Stimulated activated naive B cell treated with anti-CD40 and anti-IgM and Interleukin-4, amounts not matched to agents 10 μg/mL and 1 μg/mL and 100 μg/mL, for 72 hours (primary cell): ENCODE results near the gene KLHDC8A.
"Not testable (repeated sequence)": the region's sequence is repeated elsewhere in the genome, so short reads cannot be mapped to it uniquely, and the experiment has no call there.

Experiments used
- ATAC-seq, 2 donors: fragments of 150-1000 bp; cut with Tn5 transposase; replicated peaks; 2 replicates each; pipeline ENCODE4 v1.10.0; 2021; ENCODE audit warnings: moderate library complexity in 1 of 2
- DNase-seq: peaks from one replicate; pipeline ENCODE4 v3.0.0; 2021
- H3K27ac Mint-ChIP-seq: one replicate; pipeline ENCODE4 v1.8.0; 2022; ENCODE audit warnings: mild to moderate bottlenecking, mixed read lengths
- H3K27me3 Mint-ChIP-seq, 2 donors: one replicate each; pipeline ENCODE4 v1.8.0; 2022; ENCODE audit warnings: mixed read lengths in 2 of 2
- H3K36me3 Mint-ChIP-seq, 2 donors: one replicate each; pipeline ENCODE4 v1.8.0; 2022; ENCODE audit warnings: mixed read lengths in 2 of 2, mild to moderate bottlenecking in 1 of 2
- H3K4me1 Mint-ChIP-seq, 2 donors: one replicate each; pipeline ENCODE4 v1.8.0; 2022; ENCODE audit warnings: mixed read lengths in 2 of 2, mild to moderate bottlenecking in 1 of 2
- H3K4me3 Mint-ChIP-seq, 2 donors: one replicate each; pipeline ENCODE4 v1.8.0; 2022; ENCODE audit warnings: mild to moderate bottlenecking in 2 of 2, mixed read lengths in 2 of 2, moderate library complexity in 1 of 2
- H3K9me3 Mint-ChIP-seq, 2 donors: one replicate each; pipeline ENCODE4 v1.8.0; 2022; ENCODE audit warnings: mixed read lengths in 2 of 2, mild to moderate bottlenecking in 1 of 2

KLHDC8A gene

GRCh38 chr1:205356440-205357139 lies at the start of gene KLHDC8A:
KLHDC8A (minus strand) TSS chr1:205356922; CDS start chr1:205343604, 13,318 bp downstream.
- no peaks in the 10 kb centered on the region for H3K36me3 Mint-ChIP-seq
- no peaks in the 10 kb centered on the region for H3K9me3 Mint-ChIP-seq
- no peak for DNase-seq
- ATAC-seq: peak; percentile 62 to 73
- H3K4me1 Mint-ChIP-seq: peaks cover 8 to 18% of the 10 kb centered on the region in 2 donors
- peak within 1 kb of the TSS; percentile 47 for H3K27ac Mint-ChIP-seq
- H3K27me3 Mint-ChIP-seq: peaks cover 0 to 39% of the 10 kb centered on the region in 2 donors
- H3K4me3 Mint-ChIP-seq: peak within 1 kb of the TSS in 1 of 2 donors; percentile 17

- peaks cover 23 to 39% of the 10 kb centered on the region in 2 donors for H3K27me3 Mint-ChIP-seq
- not testable (repeated sequence) for H3K9me3 Mint-ChIP-seq, H3K4me3 Mint-ChIP-seq, DNase-seq, H3K36me3 Mint-ChIP-seq, H3K4me1 Mint-ChIP-seq, H3K27ac Mint-ChIP-seq, ATAC-seq
These were observed 49.5 kb upstream of the KLHDC8A start for GRCh38 chr1:205406252-205406651.

- H3K36me3 Mint-ChIP-seq, ATAC-seq, H3K4me1 Mint-ChIP-seq, H3K27ac Mint-ChIP-seq, H3K4me3 Mint-ChIP-seq, DNase-seq, H3K9me3 Mint-ChIP-seq: not testable (repeated sequence)
- peaks cover 12 to 26% of the 10 kb centered on the region in 2 donors for H3K27me3 Mint-ChIP-seq
These were observed 47.8 kb upstream of the KLHDC8A start for GRCh38 chr1:205404484-205404883.

- peaks cover 12 to 16% of the 10 kb centered on the region in 2 donors for H3K27me3 Mint-ChIP-seq
- H3K4me3 Mint-ChIP-seq: no peak overlapping the region
- H3K4me1 Mint-ChIP-seq: no peaks in the 10 kb centered on the region
- ATAC-seq: no peak
- H3K9me3 Mint-ChIP-seq: no peaks in the 10 kb centered on the region
- no peaks in the 10 kb centered on the region for H3K36me3 Mint-ChIP-seq
- no peak for DNase-seq
- no peak overlapping the region for H3K27ac Mint-ChIP-seq
These were observed 41.9 kb upstream of the KLHDC8A start for GRCh38 chr1:205398586-205398985.

GRCh38 chr1:205396967-205397616 lies 40.4 kb upstream of the KLHDC8A start:
- ATAC-seq: peak; percentile 23 to 47
- no peak overlapping the region for H3K27ac Mint-ChIP-seq
- DNase-seq: no peak
- H3K27me3 Mint-ChIP-seq: peaks cover 18 to 27% of the 10 kb centered on the region in 2 donors
- no peaks in the 10 kb centered on the region for H3K9me3 Mint-ChIP-seq
- no peak overlapping the region for H3K4me3 Mint-ChIP-seq
- H3K4me1 Mint-ChIP-seq: no peaks in the 10 kb centered on the region
- no peaks in the 10 kb centered on the region for H3K36me3 Mint-ChIP-seq

GRCh38 chr1:205395616-205396015 lies 38.9 kb upstream of the KLHDC8A start:
- Mint-ChIP-seq H3K27ac (no peak overlapping the region), H3K9me3 (no peaks in the 10 kb centered on the region), H3K27me3 (peaks cover 24 to 31% of the 10 kb centered on the region in 2 donors), H3K36me3 (no peaks in the 10 kb centered on the region), H3K4me1 (no peaks in the 10 kb centered on the region), H3K4me3 (no peak overlapping the region)
- DNase-seq (no peak), ATAC-seq (no peak)

GRCh38 chr1:205392650-205393049 lies 35.9 kb upstream of the KLHDC8A start:
- no peak for DNase-seq
- no peaks in the 10 kb centered on the region for H3K9me3 Mint-ChIP-seq
- ATAC-seq: no peak
- no peak overlapping the region for H3K4me3 Mint-ChIP-seq
- H3K36me3 Mint-ChIP-seq: no peaks in the 10 kb centered on the region
- no peak overlapping the region for H3K27ac Mint-ChIP-seq
- peaks cover 29 to 44% of the 10 kb centered on the region in 2 donors for H3K27me3 Mint-ChIP-seq
- H3K4me1 Mint-ChIP-seq: no peaks in the 10 kb centered on the region

- Mint-ChIP-seq H3K36me3 (no peaks in the 10 kb centered on the region), H3K27ac (no peak overlapping the region), H3K27me3 (peaks cover 29 to 44% of the 10 kb centered on the region in 2 donors), H3K4me1 (no peaks in the 10 kb centered on the region), H3K4me3 (no peak overlapping the region), H3K9me3 (no peaks in the 10 kb centered on the region)
- no peak for ATAC-seq
- DNase-seq: no peak
These were observed 34.7 kb upstream of the KLHDC8A start for GRCh38 chr1:205391386-205391785.

- DNase-seq: no peak
- Mint-ChIP-seq H3K4me1 (no peaks in the 10 kb centered on the region), H3K27me3 (peaks cover 23 to 24% of the 10 kb centered on the region in 2 donors), H3K4me3 (no peak overlapping the region), H3K27ac (no peak overlapping the region), H3K9me3 (no peaks in the 10 kb centered on the region), H3K36me3 (no peaks in the 10 kb centered on the region)
- no peak for ATAC-seq
These were observed 31.1 kb upstream of the KLHDC8A start for GRCh38 chr1:205387845-205388244.

- not testable (repeated sequence) for H3K4me3 Mint-ChIP-seq, H3K4me1 Mint-ChIP-seq, H3K9me3 Mint-ChIP-seq, DNase-seq, ATAC-seq, H3K36me3 Mint-ChIP-seq, H3K27ac Mint-ChIP-seq
- peaks cover 10% of the 10 kb centered on the region in 2 donors for H3K27me3 Mint-ChIP-seq
These were observed 26.3 kb upstream of the KLHDC8A start for GRCh38 chr1:205382990-205383389.

GRCh38 chr1:205382561-205382960 lies 25.8 kb upstream of the KLHDC8A start:
- Mint-ChIP-seq H3K27me3 (peaks cover 10% of the 10 kb centered on the region in 2 donors), H3K36me3 (no peaks in the 10 kb centered on the region), H3K4me1 (no peaks in the 10 kb centered on the region), H3K9me3 (no peaks in the 10 kb centered on the region), H3K27ac (no peak overlapping the region), H3K4me3 (no peak overlapping the region)
- no peak for DNase-seq
- no peak for ATAC-seq

GRCh38 chr1:205381305-205381704 lies 24.6 kb upstream of the KLHDC8A start:
- no peak for ATAC-seq
- H3K36me3 Mint-ChIP-seq: no peaks in the 10 kb centered on the region
- H3K27ac Mint-ChIP-seq: no peak overlapping the region

GRCh38 chr1:205380882-205381281 lies 24.2 kb upstream of the KLHDC8A start:
- Mint-ChIP-seq H3K27me3 (peaks cover 14 to 21% of the 10 kb centered on the region in 2 donors), H3K4me1 (peaks cover 0 to 1% of the 10 kb centered on the region in 2 donors), H3K27ac (no peak overlapping the region), H3K36me3 (no peaks in the 10 kb centered on the region), H3K4me3 (no peak overlapping the region), H3K9me3 (no peaks in the 10 kb centered on the region)
- no peak for ATAC-seq
- no peak for DNase-seq

More at GRCh38 chr1:205381305-205381704, 24.6 kb upstream of the KLHDC8A start:
- Mint-ChIP-seq H3K9me3 (no peaks in the 10 kb centered on the region), H3K27me3 (peaks cover 11 to 17% of the 10 kb centered on the region in 2 donors), H3K4me3 (no peak overlapping the region), H3K4me1 (no peaks in the 10 kb centered on the region)
- DNase-seq: no peak

GRCh38 chr1:205379056-205379455 lies 22.3 kb upstream of the KLHDC8A start:
- Mint-ChIP-seq H3K4me1 (peaks cover 0 to 2% of the 10 kb centered on the region in 2 donors), H3K9me3 (no peaks in the 10 kb centered on the region), H3K36me3 (no peaks in the 10 kb centered on the region), H3K4me3 (no peak overlapping the region), H3K27me3 (peaks cover 20 to 37% of the 10 kb centered on the region in 2 donors), H3K27ac (no peak overlapping the region)
- DNase-seq: no peak
- no peak for ATAC-seq

- Mint-ChIP-seq H3K27me3 (peaks cover 30 to 54% of the 10 kb centered on the region in 2 donors), H3K27ac (no peak overlapping the region), H3K4me3 (no peak overlapping the region), H3K36me3 (no peaks in the 10 kb centered on the region), H3K9me3 (no peaks in the 10 kb centered on the region), H3K4me1 (peaks cover 0 to 2% of the 10 kb centered on the region in 2 donors)
- no peak for ATAC-seq
- DNase-seq: no peak
These were observed 20.6 kb upstream of the KLHDC8A start for GRCh38 chr1:205377355-205377754.
